GM23338 (cell line): ENCODE results near the gene KDM4B. TPM values are rescaled to one million over a fixed set of nuclear protein-coding genes. Genes with fewer than 3 reads are reported as not detected.

Experiments used
- ATAC-seq: fragments of 200-7000 bp; cut with Tn5 transposase; 3 replicates; pipeline ENCODE4 v1.9.1; 2020
- DNase-seq: peaks from one replicate; pipeline ENCODE4 v3.0.0-alpha.2; 2015; ENCODE audit warnings: low spot score
- H2AFZ ChIP-seq: fragments of 200-600 bp; sonication (generic); 2 replicates; pipeline ENCODE4 v1.8.0; 2016; ENCODE audit warnings: antibody characterized with exemption, mild to moderate bottlenecking, moderate library complexity
- H3F3A ChIP-seq: fragments of 200-600 bp; sonication (generic); replicated peaks from 2 replicates; pipeline ENCODE4 v1.8.0; 2017; ENCODE audit warnings: antibody characterized with exemption, mixed run types, low read depth
- H3K27ac ChIP-seq: fragments of 200-600 bp; sonication (generic); 2 replicates; pipeline ENCODE4 v1.6.1; 2016; ENCODE audit warnings: low read depth
- H3K27me3 ChIP-seq: fragments of 200-600 bp; sonication (generic); 2 replicates; pipeline ENCODE4 v1.8.0; 2016; ENCODE audit warnings: mild to moderate bottlenecking, mixed run types, moderate library complexity; ENCODE audit not compliant: insufficient read depth
- H3K36me3 ChIP-seq: fragments of 200-600 bp; sonication (generic); 2 replicates; pipeline ENCODE4 v1.8.0; 2016; ENCODE audit warnings: mild to moderate bottlenecking; ENCODE audit not compliant: insufficient read depth
- H3K4me1 ChIP-seq: fragments of 200-600 bp; sonication (generic); 2 replicates; pipeline ENCODE4 v1.8.0; 2016; ENCODE audit warnings: mild to moderate bottlenecking, moderate library complexity; ENCODE audit not compliant: insufficient read depth
- H3K4me2 ChIP-seq: fragments of 200-600 bp; sonication (generic); 2 replicates; pipeline ENCODE4 v1.7.1; 2017; ENCODE audit warnings: mixed run types
- H3K4me3 ChIP-seq: fragments of 200-600 bp; sonication (generic); 2 replicates; pipeline ENCODE4 v1.6.1; 2016; ENCODE audit warnings: mixed run types
- H3K79me2 ChIP-seq: fragments of 200-600 bp; sonication (generic); replicated peaks from 2 replicates; pipeline ENCODE4 v1.8.0; 2017; ENCODE audit warnings: mild to moderate bottlenecking; ENCODE audit not compliant: insufficient read depth
- H3K9me2 ChIP-seq: fragments of 200-600 bp; sonication (generic); 2 replicates; pipeline ENCODE4 v1.8.0; 2017; ENCODE audit not compliant: insufficient read depth
- H4K20me1 ChIP-seq: fragments of 200-600 bp; sonication (generic); replicated peaks from 2 replicates; pipeline ENCODE4 v1.8.0; 2017; ENCODE audit warnings: mild to moderate bottlenecking; ENCODE audit not compliant: insufficient read depth
- H3K27ac Mint-ChIP-seq: 2 replicates; pipeline ENCODE4 v1.8.0; 2020; ENCODE audit warnings: inconsistent platforms, mild to moderate bottlenecking, moderate library complexity, mixed read lengths
- H3K27me3 Mint-ChIP-seq: 3 replicates; pipeline ENCODE4 v1.8.0; 2022; ENCODE audit warnings: low read depth, mild to moderate bottlenecking, moderate library complexity, mixed read lengths, inconsistent platforms; ENCODE audit not compliant: insufficient read depth, poor library complexity
- H3K36me3 Mint-ChIP-seq: 3 replicates; pipeline ENCODE4 v1.8.0; 2021; ENCODE audit warnings: low read depth, mild to moderate bottlenecking, inconsistent platforms, moderate library complexity, mixed read lengths
- H3K4me1 Mint-ChIP-seq: 3 replicates; pipeline ENCODE4 v1.8.0; 2020; ENCODE audit warnings: mild to moderate bottlenecking, inconsistent platforms, mixed read lengths
- H3K4me3 Mint-ChIP-seq: 3 replicates; pipeline ENCODE4 v1.8.0; 2021; ENCODE audit warnings: moderate library complexity, mild to moderate bottlenecking, inconsistent platforms, mixed read lengths
- H3K9me3 Mint-ChIP-seq: 3 replicates; pipeline ENCODE4 v1.8.0; 2020; ENCODE audit warnings: moderate library complexity, mild to moderate bottlenecking, inconsistent platforms, mixed read lengths
- CREB1 ChIP-seq: fragments of 250-450 bp; sonication (Bioruptor Pico); IDR thresholded peaks from 2 replicates; pipeline ENCODE4 v1.5.0; 2020; ENCODE audit warnings: low read depth, mild to moderate bottlenecking, moderate library complexity
- EZH2 ChIP-seq: fragments of 200-600 bp; sonication (generic); IDR thresholded peaks from one replicate; pipeline ENCODE4 v1.8.0; 2017; ENCODE audit warnings: antibody characterized with exemption, mild to moderate bottlenecking, low read depth; ENCODE audit not compliant: unreplicated experiment
- EZH2phosphoT487 ChIP-seq: fragments of 200-600 bp; sonication (generic); IDR thresholded peaks from one replicate; pipeline ENCODE4 v1.8.1; 2018; ENCODE audit warnings: antibody characterized with exemption; ENCODE audit not compliant: unreplicated experiment
- JUNB ChIP-seq: IDR thresholded peaks from one replicate; pipeline ENCODE4 v1.6.1; 2016; ENCODE audit warnings: antibody characterized with exemption; ENCODE audit not compliant: unreplicated experiment
- NANOG ChIP-seq: IDR thresholded peaks from 2 replicates; pipeline ENCODE4 v1.6.1; 2016; ENCODE audit warnings: antibody characterized with exemption, borderline replicate concordance
- STAT1 ChIP-seq: IDR thresholded peaks from one replicate; pipeline ENCODE4 v1.6.1; 2016; ENCODE audit warnings: antibody characterized with exemption; ENCODE audit not compliant: unreplicated experiment
- ZNF114 ChIP-seq: fragments of 250-450 bp; sonication (Bioruptor Pico); IDR thresholded peaks from 2 replicates; pipeline ENCODE4 v1.5.0; 2020; ENCODE audit warnings: mild to moderate bottlenecking, moderate library complexity
- ZNF331 ChIP-seq: fragments of 250-450 bp; sonication (Bioruptor Pico); IDR thresholded peaks from 2 replicates; pipeline ENCODE4 v1.5.0; 2020; ENCODE audit warnings: low read depth, mild to moderate bottlenecking, moderate library complexity
- polyA plus RNA-seq: library from polyadenylated mRNA; unstranded; fragments of >200 nt; fragmentation: Nextera tagmentation; extraction: Ambion mirVana; gene quantifications from 2 replicates; pipeline ENCODE4 v1.2.1, GENCODE V29; 2016
- total RNA-seq: library from RNA; depleted of rRNA; stranded (reverse); fragments of >200 nt; shearing (Covaris generic); gene quantifications from 2 replicates; pipeline ENCODE4 v1.2.3, GENCODE V29; 2014
- TF ChIP-seq, protein P1 (sequence below): fragments of 250-450 bp; sonication (Bioruptor Pico); IDR thresholded peaks from 2 replicates; pipeline ENCODE4 v1.5.0; 2020; ENCODE audit warnings: mild to moderate bottlenecking, moderate library complexity
- TF ChIP-seq, protein P2 (sequence below), 2 experiments: fragments of 200-600 bp in 1 of 2; sonication (generic) in 1 of 2; conservative IDR thresholded peaks; 2 replicates each; pipeline versions ENCODE4 v1.5.1 to v1.6.1; 2016 to 2017; ENCODE audit warnings: antibody characterized with exemption in 2 of 2, low read depth in 2 of 2, mild to moderate bottlenecking in 2 of 2, moderate library complexity in 1 of 2
- TF ChIP-seq, protein P3 (sequence below): IDR thresholded peaks from 2 replicates; pipeline ENCODE4 v1.6.1; 2016; ENCODE audit warnings: antibody characterized with exemption
- TF ChIP-seq, protein P4 (sequence below): IDR thresholded peaks from one replicate; pipeline ENCODE4 v1.6.1; 2018; ENCODE audit warnings: antibody characterized with exemption; ENCODE audit not compliant: unreplicated experiment

Gene KDM4B
- total and polyA plus RNA-seq, 2 experiments from 2014 or later: 9.1 to 27.6 TPM

DNA sequence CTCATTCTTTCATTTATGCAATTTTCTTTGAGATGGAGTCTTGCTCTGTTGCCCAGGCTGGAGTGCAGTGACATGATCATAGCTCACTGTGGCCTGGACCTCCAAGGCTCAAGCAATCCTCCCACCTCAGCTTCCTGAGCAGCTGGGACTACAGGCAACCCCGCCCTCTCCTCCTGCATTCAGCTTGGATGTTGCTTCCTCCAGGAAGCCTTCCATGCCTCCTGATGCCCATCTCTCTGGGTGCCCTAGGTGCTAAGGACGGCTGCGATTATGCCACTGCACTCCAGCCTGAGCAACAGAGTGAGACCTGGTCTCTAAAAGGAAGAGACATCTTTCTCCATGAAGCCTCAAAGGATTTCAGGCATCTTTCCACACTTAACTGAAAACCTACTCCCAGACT is 209.9 kb downstream of the KDM4B start (continued):
- TF ChIP-seq, protein P1, sequence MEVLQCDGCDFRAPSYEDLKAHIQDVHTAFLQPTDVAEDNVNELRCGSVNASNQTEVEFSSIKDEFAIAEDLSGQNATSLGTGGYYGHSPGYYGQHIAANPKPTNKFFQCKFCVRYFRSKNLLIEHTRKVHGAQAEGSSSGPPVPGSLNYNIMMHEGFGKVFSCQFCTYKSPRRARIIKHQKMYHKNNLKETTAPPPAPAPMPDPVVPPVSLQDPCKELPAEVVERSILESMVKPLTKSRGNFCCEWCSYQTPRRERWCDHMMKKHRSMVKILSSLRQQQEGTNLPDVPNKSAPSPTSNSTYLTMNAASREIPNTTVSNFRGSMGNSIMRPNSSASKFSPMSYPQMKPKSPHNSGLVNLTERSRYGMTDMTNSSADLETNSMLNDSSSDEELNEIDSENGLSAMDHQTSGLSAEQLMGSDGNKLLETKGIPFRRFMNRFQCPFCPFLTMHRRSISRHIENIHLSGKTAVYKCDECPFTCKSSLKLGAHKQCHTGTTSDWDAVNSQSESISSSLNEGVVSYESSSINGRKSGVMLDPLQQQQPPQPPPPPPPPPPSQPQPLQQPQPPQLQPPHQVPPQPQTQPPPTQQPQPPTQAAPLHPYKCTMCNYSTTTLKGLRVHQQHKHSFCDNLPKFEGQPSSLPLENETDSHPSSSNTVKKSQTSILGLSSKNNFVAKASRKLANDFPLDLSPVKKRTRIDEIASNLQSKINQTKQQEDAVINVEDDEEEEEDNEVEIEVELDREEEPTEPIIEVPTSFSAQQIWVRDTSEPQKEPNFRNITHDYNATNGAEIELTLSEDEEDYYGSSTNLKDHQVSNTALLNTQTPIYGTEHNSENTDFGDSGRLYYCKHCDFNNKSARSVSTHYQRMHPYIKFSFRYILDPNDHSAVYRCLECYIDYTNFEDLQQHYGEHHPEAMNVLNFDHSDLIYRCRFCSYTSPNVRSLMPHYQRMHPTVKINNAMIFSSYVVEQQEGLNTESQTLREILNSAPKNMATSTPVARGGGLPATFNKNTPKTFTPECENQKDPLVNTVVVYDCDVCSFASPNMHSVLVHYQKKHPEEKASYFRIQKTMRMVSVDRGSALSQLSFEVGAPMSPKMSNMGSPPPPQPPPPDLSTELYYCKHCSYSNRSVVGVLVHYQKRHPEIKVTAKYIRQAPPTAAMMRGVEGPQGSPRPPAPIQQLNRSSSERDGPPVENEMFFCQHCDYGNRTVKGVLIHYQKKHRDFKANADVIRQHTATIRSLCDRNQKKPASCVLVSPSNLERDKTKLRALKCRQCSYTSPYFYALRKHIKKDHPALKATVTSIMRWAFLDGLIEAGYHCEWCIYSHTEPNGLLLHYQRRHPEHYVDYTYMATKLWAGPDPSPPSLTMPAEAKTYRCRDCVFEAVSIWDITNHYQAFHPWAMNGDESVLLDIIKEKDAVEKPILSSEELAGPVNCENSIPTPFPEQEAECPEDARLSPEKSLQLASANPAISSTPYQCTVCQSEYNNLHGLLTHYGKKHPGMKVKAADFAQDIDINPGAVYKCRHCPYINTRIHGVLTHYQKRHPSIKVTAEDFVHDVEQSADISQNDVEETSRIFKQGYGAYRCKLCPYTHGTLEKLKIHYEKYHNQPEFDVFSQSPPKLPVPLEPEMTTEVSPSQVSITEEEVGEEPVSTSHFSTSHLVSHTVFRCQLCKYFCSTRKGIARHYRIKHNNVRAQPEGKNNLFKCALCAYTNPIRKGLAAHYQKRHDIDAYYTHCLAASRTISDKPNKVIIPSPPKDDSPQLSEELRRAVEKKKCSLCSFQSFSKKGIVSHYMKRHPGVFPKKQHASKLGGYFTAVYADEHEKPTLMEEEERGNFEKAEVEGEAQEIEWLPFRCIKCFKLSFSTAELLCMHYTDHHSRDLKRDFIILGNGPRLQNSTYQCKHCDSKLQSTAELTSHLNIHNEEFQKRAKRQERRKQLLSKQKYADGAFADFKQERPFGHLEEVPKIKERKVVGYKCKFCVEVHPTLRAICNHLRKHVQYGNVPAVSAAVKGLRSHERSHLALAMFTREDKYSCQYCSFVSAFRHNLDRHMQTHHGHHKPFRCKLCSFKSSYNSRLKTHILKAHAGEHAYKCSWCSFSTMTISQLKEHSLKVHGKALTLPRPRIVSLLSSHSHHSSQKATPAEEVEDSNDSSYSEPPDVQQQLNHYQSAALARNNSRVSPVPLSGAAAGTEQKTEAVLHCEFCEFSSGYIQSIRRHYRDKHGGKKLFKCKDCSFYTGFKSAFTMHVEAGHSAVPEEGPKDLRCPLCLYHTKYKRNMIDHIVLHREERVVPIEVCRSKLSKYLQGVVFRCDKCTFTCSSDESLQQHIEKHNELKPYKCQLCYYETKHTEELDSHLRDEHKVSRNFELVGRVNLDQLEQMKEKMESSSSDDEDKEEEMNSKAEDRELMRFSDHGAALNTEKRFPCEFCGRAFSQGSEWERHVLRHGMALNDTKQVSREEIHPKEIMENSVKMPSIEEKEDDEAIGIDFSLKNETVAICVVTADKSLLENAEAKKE: no peak
- TF ChIP-seq EZH2phosphoT487: no peak
- TF ChIP-seq ZNF331 (CRISPR knock-in tag): no peak
- no peak for TF ChIP-seq CREB1

DNA sequence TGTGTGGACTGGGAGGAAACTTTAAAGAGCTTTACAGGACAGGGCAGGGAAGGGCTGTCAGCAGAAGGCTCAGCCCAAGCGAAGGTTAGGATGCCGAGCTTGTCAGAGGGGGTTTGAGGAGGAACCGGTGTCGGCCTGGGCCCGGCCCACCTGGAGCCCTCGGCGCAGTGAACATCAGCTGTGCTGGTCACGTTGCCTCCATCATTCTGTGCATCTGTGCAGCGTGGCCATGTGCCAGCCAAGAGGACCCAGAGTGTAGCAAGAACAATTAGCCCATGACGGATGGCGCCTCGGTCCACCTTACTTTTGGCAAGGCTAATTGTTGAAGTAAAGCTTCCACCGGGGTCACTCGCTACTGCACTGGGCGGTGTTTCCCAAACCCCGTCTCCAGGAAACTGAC is 210.3 kb downstream of the KDM4B start:
- H3K27ac Mint-ChIP-seq: no peak overlapping the region
- TF ChIP-seq, protein P2, sequence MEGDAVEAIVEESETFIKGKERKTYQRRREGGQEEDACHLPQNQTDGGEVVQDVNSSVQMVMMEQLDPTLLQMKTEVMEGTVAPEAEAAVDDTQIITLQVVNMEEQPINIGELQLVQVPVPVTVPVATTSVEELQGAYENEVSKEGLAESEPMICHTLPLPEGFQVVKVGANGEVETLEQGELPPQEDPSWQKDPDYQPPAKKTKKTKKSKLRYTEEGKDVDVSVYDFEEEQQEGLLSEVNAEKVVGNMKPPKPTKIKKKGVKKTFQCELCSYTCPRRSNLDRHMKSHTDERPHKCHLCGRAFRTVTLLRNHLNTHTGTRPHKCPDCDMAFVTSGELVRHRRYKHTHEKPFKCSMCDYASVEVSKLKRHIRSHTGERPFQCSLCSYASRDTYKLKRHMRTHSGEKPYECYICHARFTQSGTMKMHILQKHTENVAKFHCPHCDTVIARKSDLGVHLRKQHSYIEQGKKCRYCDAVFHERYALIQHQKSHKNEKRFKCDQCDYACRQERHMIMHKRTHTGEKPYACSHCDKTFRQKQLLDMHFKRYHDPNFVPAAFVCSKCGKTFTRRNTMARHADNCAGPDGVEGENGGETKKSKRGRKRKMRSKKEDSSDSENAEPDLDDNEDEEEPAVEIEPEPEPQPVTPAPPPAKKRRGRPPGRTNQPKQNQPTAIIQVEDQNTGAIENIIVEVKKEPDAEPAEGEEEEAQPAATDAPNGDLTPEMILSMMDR (conservative IDR thresholded peaks at IDR 0.05; ENCODE audit: low read depth in 2 of 2): no peak
- TF ChIP-seq, protein P3, sequence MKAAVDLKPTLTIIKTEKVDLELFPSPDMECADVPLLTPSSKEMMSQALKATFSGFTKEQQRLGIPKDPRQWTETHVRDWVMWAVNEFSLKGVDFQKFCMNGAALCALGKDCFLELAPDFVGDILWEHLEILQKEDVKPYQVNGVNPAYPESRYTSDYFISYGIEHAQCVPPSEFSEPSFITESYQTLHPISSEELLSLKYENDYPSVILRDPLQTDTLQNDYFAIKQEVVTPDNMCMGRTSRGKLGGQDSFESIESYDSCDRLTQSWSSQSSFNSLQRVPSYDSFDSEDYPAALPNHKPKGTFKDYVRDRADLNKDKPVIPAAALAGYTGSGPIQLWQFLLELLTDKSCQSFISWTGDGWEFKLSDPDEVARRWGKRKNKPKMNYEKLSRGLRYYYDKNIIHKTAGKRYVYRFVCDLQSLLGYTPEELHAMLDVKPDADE: no peak
- TF ChIP-seq ZNF331 (CRISPR knock-in tag) (no peak), NANOG (no peak), ZNF114 (CRISPR knock-in tag) (no peak), EZH2phosphoT487 (no peak), CREB1 (no peak), STAT1 (no peak), JUNB (no peak), EZH2 (no peak)
- TF ChIP-seq, protein P4, sequence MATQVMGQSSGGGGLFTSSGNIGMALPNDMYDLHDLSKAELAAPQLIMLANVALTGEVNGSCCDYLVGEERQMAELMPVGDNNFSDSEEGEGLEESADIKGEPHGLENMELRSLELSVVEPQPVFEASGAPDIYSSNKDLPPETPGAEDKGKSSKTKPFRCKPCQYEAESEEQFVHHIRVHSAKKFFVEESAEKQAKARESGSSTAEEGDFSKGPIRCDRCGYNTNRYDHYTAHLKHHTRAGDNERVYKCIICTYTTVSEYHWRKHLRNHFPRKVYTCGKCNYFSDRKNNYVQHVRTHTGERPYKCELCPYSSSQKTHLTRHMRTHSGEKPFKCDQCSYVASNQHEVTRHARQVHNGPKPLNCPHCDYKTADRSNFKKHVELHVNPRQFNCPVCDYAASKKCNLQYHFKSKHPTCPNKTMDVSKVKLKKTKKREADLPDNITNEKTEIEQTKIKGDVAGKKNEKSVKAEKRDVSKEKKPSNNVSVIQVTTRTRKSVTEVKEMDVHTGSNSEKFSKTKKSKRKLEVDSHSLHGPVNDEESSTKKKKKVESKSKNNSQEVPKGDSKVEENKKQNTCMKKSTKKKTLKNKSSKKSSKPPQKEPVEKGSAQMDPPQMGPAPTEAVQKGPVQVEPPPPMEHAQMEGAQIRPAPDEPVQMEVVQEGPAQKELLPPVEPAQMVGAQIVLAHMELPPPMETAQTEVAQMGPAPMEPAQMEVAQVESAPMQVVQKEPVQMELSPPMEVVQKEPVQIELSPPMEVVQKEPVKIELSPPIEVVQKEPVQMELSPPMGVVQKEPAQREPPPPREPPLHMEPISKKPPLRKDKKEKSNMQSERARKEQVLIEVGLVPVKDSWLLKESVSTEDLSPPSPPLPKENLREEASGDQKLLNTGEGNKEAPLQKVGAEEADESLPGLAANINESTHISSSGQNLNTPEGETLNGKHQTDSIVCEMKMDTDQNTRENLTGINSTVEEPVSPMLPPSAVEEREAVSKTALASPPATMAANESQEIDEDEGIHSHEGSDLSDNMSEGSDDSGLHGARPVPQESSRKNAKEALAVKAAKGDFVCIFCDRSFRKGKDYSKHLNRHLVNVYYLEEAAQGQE: no peak

More for the DNA sequence above, 210.3 kb downstream of the KDM4B start:
- Mint-ChIP-seq H3K4me1 (no peaks in the 10 kb centered on the region), H3K27me3 (peaks cover 4% of the 10 kb centered on the region), H3K36me3 (no peaks in the 10 kb centered on the region; the same call in 2 of the 3 replicates), H3K4me3 (no peak overlapping the region), H3K9me3 (no peaks in the 10 kb centered on the region)
- Histone ChIP-seq H4K20me1 (no peaks in the 10 kb centered on the region), H3K4me3 (no peak overlapping the region), H3K4me2 (no peak overlapping the region), H3K9me2 (no peaks in the 10 kb centered on the region), H3K79me2 (no peaks in the 10 kb centered on the region), H3K27ac (no peak overlapping the region), H3K27me3 (no peaks in the 10 kb centered on the region), H3K36me3 (no peaks in the 10 kb centered on the region), H3K4me1 (no peaks in the 10 kb centered on the region), H3F3A (no peaks in the 10 kb centered on the region), H2AFZ (peak overlapping the region; percentile 28; the same call in 1 of the 2 replicates)
- DNase-seq: no peak
- no peak for ATAC-seq
